ENCODE data around the gene FSIP1.
A peak's percentile ranks its signal among the peaks of the same experiment; 100 is the strongest.

FSIP1 gene

GRCh38 chr15:39672666-39673065 is 110.0 kb downstream of the FSIP1 start:
- no peak for DNase-seq

GRCh38 chr15:39672184-39672583 is 110.5 kb downstream of the FSIP1 start:
- DNase-seq = no peak

GRCh38 chr15:39670687-39671086 is 112.0 kb downstream of the FSIP1 start:
- no peak for DNase-seq

- DNase-seq = no peak
Observed at GRCh38 chr15:39669661-39670060, 113.0 kb downstream of the FSIP1 start.

GRCh38 chr15:39669241-39669640 is 113.4 kb downstream of the FSIP1 start:
- DNase-seq = no peak

- no peak for DNase-seq
Observed at GRCh38 chr15:39668457-39668856, 114.2 kb downstream of the FSIP1 start.

- no peak for DNase-seq
Observed at GRCh38 chr15:39667382-39668127, 115.1 kb downstream of the FSIP1 start.

- no peak for DNase-seq
Observed at GRCh38 chr15:39666677-39667076, 116.0 kb downstream of the FSIP1 start.

GRCh38 chr15:39665629-39666250 is 116.9 kb downstream of the FSIP1 start:
- DNase-seq = peak in 1 of 2 donors; percentile 14

GRCh38 chr15:39663704-39664250 is 118.9 kb downstream of the FSIP1 start:
- DNase-seq = no peak

GRCh38 chr15:39661776-39662175 is 120.9 kb downstream of the FSIP1 start:
- DNase-seq = no peak

GRCh38 chr15:39658740-39659139 is 123.9 kb downstream of the FSIP1 start:
- no peak for DNase-seq

GRCh38 chr15:39657668-39658067 is 125.0 kb downstream of the FSIP1 start:
- no peak for DNase-seq

- no peak for DNase-seq
Observed at GRCh38 chr15:39657181-39657580, 125.5 kb downstream of the FSIP1 start.

GRCh38 chr15:39654304-39654703 is 128.3 kb downstream of the FSIP1 start:
- DNase-seq = no peak

- no peak for DNase-seq
Observed at GRCh38 chr15:39651881-39652280, 130.8 kb downstream of the FSIP1 start.

- no peak for DNase-seq
Observed at GRCh38 chr15:39651295-39651694, 131.3 kb downstream of the FSIP1 start.

GRCh38 chr15:39649757-39650156 is 132.9 kb downstream of the FSIP1 start:
- DNase-seq = no peak

GRCh38 chr15:39646425-39646824 is 136.2 kb downstream of the FSIP1 start:
- DNase-seq = no peak

- DNase-seq = no peak
Observed at GRCh38 chr15:39645976-39646257, 136.7 kb downstream of the FSIP1 start.

- DNase-seq = no peak
Observed at GRCh38 chr15:39645138-39645975, 137.3 kb downstream of the FSIP1 start.

- no peak for DNase-seq
Observed at GRCh38 chr15:39644136-39644535, 138.5 kb downstream of the FSIP1 start.

- DNase-seq = no peak
Observed at GRCh38 chr15:39643727-39644126, 138.9 kb downstream of the FSIP1 start.

All from CD4-positive, alpha-beta T cell treated with Interleukin-1 beta for 1 hour (primary cell).